AG20443 (cell line): ENCODE measurements around the gene EPG5.
"Not testable (repeated sequence)": the region's sequence is repeated elsewhere in the genome, so short reads cannot be mapped to it uniquely, and the experiment has no call there.

Experiments
- DNase-seq: peaks from one replicate; pipeline ENCODE4 v3.0.0; 2012; ENCODE audit warnings: low spot score, mixed read lengths

EPG5 gene

GRCh38 chr18:45814733-45815132 lies 152.4 kb downstream of the EPG5 start:
- not testable (repeated sequence) for DNase-seq

- DNase-seq = not testable (repeated sequence)
Measured at GRCh38 chr18:45807144-45807543, 160.0 kb downstream of the EPG5 start.

GRCh38 chr18:45806226-45806625 lies 160.9 kb downstream of the EPG5 start:
- DNase-seq = no peak

DNA sequence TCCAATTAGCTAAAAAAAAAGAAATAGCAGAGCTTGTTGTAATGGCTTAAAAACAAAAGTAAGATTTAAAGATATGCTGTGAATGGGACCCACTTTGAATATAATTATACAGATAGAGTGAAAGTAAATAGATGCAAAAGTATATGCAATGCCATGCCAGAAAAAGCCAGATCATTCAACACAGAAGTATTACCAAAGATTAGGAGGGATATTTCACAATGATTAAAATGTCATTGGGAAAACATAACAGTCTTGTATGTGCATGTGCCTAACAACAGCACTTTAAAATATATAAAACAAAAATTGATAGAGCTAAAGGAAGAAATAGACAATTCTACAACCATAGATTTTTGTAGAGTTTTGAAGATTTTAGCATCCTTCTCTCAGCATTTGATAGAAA lies 161.6 kb downstream of the EPG5 start:
- DNase-seq = no peak

GRCh38 chr18:45802814-45803492 lies 164.2 kb downstream of the EPG5 start:
- DNase-seq = peak; percentile 88

- DNase-seq = no peak
Measured at GRCh38 chr18:45801416-45802004, 165.6 kb downstream of the EPG5 start.
